Measurements from ENCODE around the gene HAS3.

HAS3 gene

GRCh38 chr16:69093974-69094373, 11.5 kb upstream of the HAS3 start:
- Histone ChIP-seq H3K9me3 (ENCODE audit: control insufficient read depth, insufficient read depth, low read length) (no peaks in the 10 kb centered on the region), H3K79me2 (ENCODE audit: control insufficient read depth, low read length) (no peaks in the 10 kb centered on the region), H3F3A (ENCODE audit: control insufficient read depth, insufficient read depth) (no peaks in the 10 kb centered on the region), H3K9me2 (replicated peaks; ENCODE audit: control insufficient read depth, low read length) (no peaks in the 10 kb centered on the region), H3K27me3 (ENCODE audit: control insufficient read depth, low read length) (no peaks in the 10 kb centered on the region), H3K4me3 (ENCODE audit: low read length) (no peak overlapping the region), H4K20me1 (ENCODE audit: control insufficient read depth, insufficient read depth, low read depth, low read length) (no peaks in the 10 kb centered on the region), H3K4me2 (ENCODE audit: low read length) (no peak overlapping the region), H3K36me3 (ENCODE audit: control insufficient read depth, low read length) (no peaks in the 10 kb centered on the region), H3K4me1 (ENCODE audit: control insufficient read depth, low read length) (no peaks in the 10 kb centered on the region), H3K27ac (ENCODE audit: low read depth, low read length) (no peak overlapping the region)
- TF ChIP-seq, protein P1, sequence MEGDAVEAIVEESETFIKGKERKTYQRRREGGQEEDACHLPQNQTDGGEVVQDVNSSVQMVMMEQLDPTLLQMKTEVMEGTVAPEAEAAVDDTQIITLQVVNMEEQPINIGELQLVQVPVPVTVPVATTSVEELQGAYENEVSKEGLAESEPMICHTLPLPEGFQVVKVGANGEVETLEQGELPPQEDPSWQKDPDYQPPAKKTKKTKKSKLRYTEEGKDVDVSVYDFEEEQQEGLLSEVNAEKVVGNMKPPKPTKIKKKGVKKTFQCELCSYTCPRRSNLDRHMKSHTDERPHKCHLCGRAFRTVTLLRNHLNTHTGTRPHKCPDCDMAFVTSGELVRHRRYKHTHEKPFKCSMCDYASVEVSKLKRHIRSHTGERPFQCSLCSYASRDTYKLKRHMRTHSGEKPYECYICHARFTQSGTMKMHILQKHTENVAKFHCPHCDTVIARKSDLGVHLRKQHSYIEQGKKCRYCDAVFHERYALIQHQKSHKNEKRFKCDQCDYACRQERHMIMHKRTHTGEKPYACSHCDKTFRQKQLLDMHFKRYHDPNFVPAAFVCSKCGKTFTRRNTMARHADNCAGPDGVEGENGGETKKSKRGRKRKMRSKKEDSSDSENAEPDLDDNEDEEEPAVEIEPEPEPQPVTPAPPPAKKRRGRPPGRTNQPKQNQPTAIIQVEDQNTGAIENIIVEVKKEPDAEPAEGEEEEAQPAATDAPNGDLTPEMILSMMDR (IDR thresholded peaks at IDR 0.05; ENCODE audit: low read depth, low read length, poor library complexity, severe bottlenecking): no peak
- no peak for TF ChIP-seq EZH2phosphoT487 (IDR thresholded peaks at IDR 0.05; ENCODE audit: borderline replicate concordance, low read length)

DNA sequence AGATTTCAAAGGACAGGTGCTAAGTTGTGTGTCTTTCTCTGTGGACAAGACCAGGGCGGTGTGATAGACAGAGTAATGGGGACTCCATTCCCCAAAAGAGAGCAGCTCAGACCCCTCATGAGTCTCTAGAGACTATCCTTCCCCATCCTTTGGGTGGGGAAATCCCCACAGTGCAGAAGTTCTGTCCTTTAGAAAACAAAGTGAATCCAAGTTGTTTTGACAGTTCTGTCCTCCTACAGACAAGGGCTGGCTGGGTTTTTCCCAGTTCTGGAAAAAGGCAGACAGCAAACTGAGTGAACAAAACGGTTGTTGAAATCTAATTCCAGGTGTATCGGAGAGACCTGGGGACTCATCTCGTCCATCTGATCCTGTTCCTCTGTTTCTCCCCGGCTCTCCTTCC, 11.0 kb upstream of the HAS3 start:
- Histone ChIP-seq H3K4me2 (ENCODE audit: low read length) (no peak overlapping the region), H3F3A (ENCODE audit: control insufficient read depth, insufficient read depth) (no peaks in the 10 kb centered on the region), H3K27me3 (ENCODE audit: control insufficient read depth, low read length) (no peaks in the 10 kb centered on the region), H4K20me1 (ENCODE audit: control insufficient read depth, insufficient read depth, low read depth, low read length) (no peaks in the 10 kb centered on the region), H3K36me3 (ENCODE audit: control insufficient read depth, low read length) (no peaks in the 10 kb centered on the region), H3K4me1 (ENCODE audit: control insufficient read depth, low read length) (no peaks in the 10 kb centered on the region), H3K27ac (ENCODE audit: low read depth, low read length) (no peak overlapping the region), H3K79me2 (ENCODE audit: control insufficient read depth, low read length) (no peaks in the 10 kb centered on the region), H3K9me2 (replicated peaks; ENCODE audit: control insufficient read depth, low read length) (no peaks in the 10 kb centered on the region), H3K4me3 (ENCODE audit: low read length) (no peak overlapping the region), H3K9me3 (ENCODE audit: control insufficient read depth, insufficient read depth, low read length) (no peaks in the 10 kb centered on the region)
- TF ChIP-seq EZH2phosphoT487 (IDR thresholded peaks at IDR 0.05; ENCODE audit: borderline replicate concordance, low read length): no peak
- TF ChIP-seq, protein P1 (IDR thresholded peaks at IDR 0.05; ENCODE audit: low read depth, low read length, poor library complexity, severe bottlenecking): no peak

DNA sequence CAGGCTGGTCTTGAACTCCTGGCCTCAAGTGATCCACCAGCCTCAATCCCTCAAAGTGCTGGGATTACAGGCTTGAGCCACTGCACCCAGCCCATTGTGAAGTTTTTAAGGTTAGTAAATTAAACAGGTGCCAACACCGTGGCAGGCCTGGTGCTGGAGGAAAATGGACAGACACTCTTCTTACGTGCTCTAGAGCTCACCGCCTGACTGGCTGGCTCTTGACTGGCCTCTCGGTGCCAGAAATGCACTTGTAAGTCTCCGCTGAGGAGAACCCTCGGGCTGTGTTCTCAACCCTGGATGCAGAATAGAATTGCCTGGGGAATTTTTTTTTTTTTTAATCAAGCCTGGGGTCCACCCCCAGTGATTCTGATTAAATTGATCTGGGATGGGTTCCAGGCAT, 10.3 kb upstream of the HAS3 start:
- Histone ChIP-seq H3K4me3 (ENCODE audit: low read length) (no peak overlapping the region), H4K20me1 (ENCODE audit: control insufficient read depth, insufficient read depth, low read depth, low read length) (no peaks in the 10 kb centered on the region), H3K36me3 (ENCODE audit: control insufficient read depth, low read length) (no peaks in the 10 kb centered on the region), H3K79me2 (ENCODE audit: control insufficient read depth, low read length) (no peaks in the 10 kb centered on the region), H3K4me2 (ENCODE audit: low read length) (no peak overlapping the region), H3K4me1 (ENCODE audit: control insufficient read depth, low read length) (no peaks in the 10 kb centered on the region), H3K27me3 (ENCODE audit: control insufficient read depth, low read length) (no peaks in the 10 kb centered on the region), H3K9me2 (replicated peaks; ENCODE audit: control insufficient read depth, low read length) (no peaks in the 10 kb centered on the region), H3F3A (ENCODE audit: control insufficient read depth, insufficient read depth) (no peaks in the 10 kb centered on the region), H3K9me3 (ENCODE audit: control insufficient read depth, insufficient read depth, low read length) (no peaks in the 10 kb centered on the region), H3K27ac (ENCODE audit: low read depth, low read length) (no peak overlapping the region)
- TF ChIP-seq EZH2phosphoT487 (IDR thresholded peaks at IDR 0.05; ENCODE audit: borderline replicate concordance, low read length): no peak
- TF ChIP-seq, protein P1 (IDR thresholded peaks at IDR 0.05; ENCODE audit: low read depth, low read length, poor library complexity, severe bottlenecking): no peak
